ENCODE results near the gene KLHL29.

KLHL29 gene

GRCh38 chr2:23400703-23401102 is 15.7 kb downstream of the KLHL29 start:
- no peak for DNase-seq (ENCODE audit: insufficient read length)
- no peak for TF ChIP-seq POLR2A (IDR thresholded peaks at IDR 0.05; ENCODE audit: low read depth, low read length)
- no peak for TF ChIP-seq TAF1 (IDR thresholded peaks at IDR 0.05; ENCODE audit: borderline replicate concordance, low read depth, low read length)
- TF ChIP-seq POLR2AphosphoS5 (IDR thresholded peaks at IDR 0.05; ENCODE audit: low read depth, low read length): no peak
- FAIRE-seq: no peak

- FAIRE-seq (no peak), DNase-seq (ENCODE audit: insufficient read length) (no peak)
- TF ChIP-seq TAF1 (IDR thresholded peaks at IDR 0.05; ENCODE audit: borderline replicate concordance, low read depth, low read length) (no peak), POLR2AphosphoS5 (IDR thresholded peaks at IDR 0.05; ENCODE audit: low read depth, low read length) (no peak), POLR2A (IDR thresholded peaks at IDR 0.05; ENCODE audit: low read depth, low read length) (no peak)
Observed at GRCh38 chr2:23401427-23402204, 16.6 kb downstream of the KLHL29 start.

- FAIRE-seq: no peak
- no peak for TF ChIP-seq POLR2AphosphoS5 (IDR thresholded peaks at IDR 0.05; ENCODE audit: low read depth, low read length)
- no peak for TF ChIP-seq TAF1 (IDR thresholded peaks at IDR 0.05; ENCODE audit: borderline replicate concordance, low read depth, low read length)
- TF ChIP-seq POLR2A (IDR thresholded peaks at IDR 0.05; ENCODE audit: low read depth, low read length): no peak
- no peak for DNase-seq (ENCODE audit: insufficient read length)
Observed at GRCh38 chr2:23402205-23402740, 17.3 kb downstream of the KLHL29 start.

GRCh38 chr2:23404426-23404825 is 19.4 kb downstream of the KLHL29 start:
- no peak for TF ChIP-seq POLR2A (IDR thresholded peaks at IDR 0.05; ENCODE audit: low read depth, low read length)
- no peak for TF ChIP-seq TAF1 (IDR thresholded peaks at IDR 0.05; ENCODE audit: borderline replicate concordance, low read depth, low read length)
- no peak for TF ChIP-seq POLR2AphosphoS5 (IDR thresholded peaks at IDR 0.05; ENCODE audit: low read depth, low read length)
- DNase-seq (ENCODE audit: insufficient read length) (no peak), FAIRE-seq (peak; percentile 77)

GRCh38 chr2:23409248-23409647 is 24.3 kb downstream of the KLHL29 start:
- FAIRE-seq (no peak), DNase-seq (ENCODE audit: insufficient read length) (no peak)
- TF ChIP-seq TAF1 (IDR thresholded peaks at IDR 0.05; ENCODE audit: borderline replicate concordance, low read depth, low read length) (no peak), POLR2A (IDR thresholded peaks at IDR 0.05; ENCODE audit: low read depth, low read length) (no peak), POLR2AphosphoS5 (IDR thresholded peaks at IDR 0.05; ENCODE audit: low read depth, low read length) (no peak)

- DNase-seq (ENCODE audit: insufficient read length) (no peak), FAIRE-seq (no peak)
- no peak for TF ChIP-seq POLR2AphosphoS5 (IDR thresholded peaks at IDR 0.05; ENCODE audit: low read depth, low read length)
- no peak for TF ChIP-seq TAF1 (IDR thresholded peaks at IDR 0.05; ENCODE audit: borderline replicate concordance, low read depth, low read length)
- TF ChIP-seq POLR2A (IDR thresholded peaks at IDR 0.05; ENCODE audit: low read depth, low read length): no peak
Observed at GRCh38 chr2:23410596-23410995, 25.6 kb downstream of the KLHL29 start.

GRCh38 chr2:23411752-23412431 is 26.9 kb downstream of the KLHL29 start:
- FAIRE-seq: no peak
- no peak for TF ChIP-seq POLR2AphosphoS5 (IDR thresholded peaks at IDR 0.05; ENCODE audit: low read depth, low read length)
- no peak for TF ChIP-seq TAF1 (IDR thresholded peaks at IDR 0.05; ENCODE audit: borderline replicate concordance, low read depth, low read length)
- no peak for TF ChIP-seq POLR2A (IDR thresholded peaks at IDR 0.05; ENCODE audit: low read depth, low read length)

GRCh38 chr2:23412556-23413155 is 27.7 kb downstream of the KLHL29 start:
- FAIRE-seq: no peak
- no peak for DNase-seq (ENCODE audit: insufficient read length)
- no peak for TF ChIP-seq POLR2AphosphoS5 (IDR thresholded peaks at IDR 0.05; ENCODE audit: low read depth, low read length)
- no peak for TF ChIP-seq TAF1 (IDR thresholded peaks at IDR 0.05; ENCODE audit: borderline replicate concordance, low read depth, low read length)
- no peak for TF ChIP-seq POLR2A (IDR thresholded peaks at IDR 0.05; ENCODE audit: low read depth, low read length)

More at GRCh38 chr2:23411752-23412431, 26.9 kb downstream of the KLHL29 start:
- no peak for DNase-seq (ENCODE audit: insufficient read length)

GRCh38 chr2:23413641-23414040 is 28.7 kb downstream of the KLHL29 start:
- DNase-seq (ENCODE audit: insufficient read length) (no peak), FAIRE-seq (no peak)
- TF ChIP-seq POLR2A (IDR thresholded peaks at IDR 0.05; ENCODE audit: low read depth, low read length) (no peak), TAF1 (IDR thresholded peaks at IDR 0.05; ENCODE audit: borderline replicate concordance, low read depth, low read length) (no peak), POLR2AphosphoS5 (IDR thresholded peaks at IDR 0.05; ENCODE audit: low read depth, low read length) (no peak)

GRCh38 chr2:23414106-23414505 is 29.1 kb downstream of the KLHL29 start:
- DNase-seq (ENCODE audit: insufficient read length): no peak
- TF ChIP-seq TAF1 (IDR thresholded peaks at IDR 0.05; ENCODE audit: borderline replicate concordance, low read depth, low read length) (no peak), POLR2A (IDR thresholded peaks at IDR 0.05; ENCODE audit: low read depth, low read length) (no peak), POLR2AphosphoS5 (IDR thresholded peaks at IDR 0.05; ENCODE audit: low read depth, low read length) (no peak)
- FAIRE-seq: no peak

- DNase-seq (ENCODE audit: insufficient read length) (no peak), FAIRE-seq (no peak)
- TF ChIP-seq TAF1 (IDR thresholded peaks at IDR 0.05; ENCODE audit: borderline replicate concordance, low read depth, low read length) (no peak), POLR2A (IDR thresholded peaks at IDR 0.05; ENCODE audit: low read depth, low read length) (no peak), POLR2AphosphoS5 (IDR thresholded peaks at IDR 0.05; ENCODE audit: low read depth, low read length) (no peak)
Observed at GRCh38 chr2:23414871-23415270, 29.9 kb downstream of the KLHL29 start.
